Right atrium auricular region (tissue), 2 donors: ENCODE data around the gene RGMA. TPM values are rescaled to one million over a fixed set of nuclear protein-coding genes. Genes with fewer than 3 reads are reported as not detected.

Experiments
- DNase-seq: peaks from one replicate; pipeline ENCODE4 v3.0.0-alpha.2; 2019; ENCODE audit warnings: low spot score
- H3K27ac ChIP-seq, 2 donors: fragments of 200-600 bp; sonication (generic); 1 replicate in 1 of 2; 2 replicates in 1 of 2; pipeline ENCODE4 v1.5.1; 2016 to 2019
- H3K27me3 ChIP-seq, 2 donors: fragments of 200-600 bp; sonication (generic); one replicate each; pipeline versions ENCODE4 v1.5.1 to v1.6.0; 2017 to 2019
- H3K36me3 ChIP-seq: fragments of 200-600 bp; sonication (generic); one replicate; pipeline ENCODE4 v1.5.1; 2016
- H3K4me1 ChIP-seq, 2 donors: fragments of 200-600 bp; sonication (generic); one replicate each; pipeline versions ENCODE4 v1.5.1 to v1.6.0; 2017 to 2019
- H3K4me3 ChIP-seq, 2 donors: fragments of 200-600 bp; sonication (generic); 1 replicate in 1 of 2; 2 replicates in 1 of 2; pipeline ENCODE4 v1.5.1; 2017 to 2019; ENCODE audit warnings: mild to moderate bottlenecking in 1 of 2, moderate library complexity in 1 of 2
- H3K9me3 ChIP-seq, 2 donors: fragments of 200-600 bp; sonication (generic); one replicate each; pipeline ENCODE4 v1.5.1; 2019
- CTCF ChIP-seq, 2 donors: fragments of 200-600 bp; sonication (generic); IDR thresholded peaks; one replicate each; pipeline ENCODE4 v1.5.1; 2019; ENCODE audit warnings: antibody characterized with exemption in 2 of 2
- total RNA-seq, 2 donors: library from RNA; depleted of rRNA; stranded (reverse); fragments of >200 nt; gene quantifications; one replicate each; pipeline ENCODE4 v1.1.0, GENCODE V29; 2016

The RGMA gene
- total RNA-seq, 2 donors from 2014 or later, result 7.2 to 9.9 TPM

- Histone ChIP-seq H3K4me3 (no peak overlapping the region), H3K36me3 (no peaks in the 10 kb centered on the region), H3K9me3 (no peaks in the 10 kb centered on the region), H3K27ac (no peak overlapping the region), H3K27me3 (no peaks in the 10 kb centered on the region), H3K4me1 (peaks cover 0 to 28% of the 10 kb centered on the region in 2 donors)
- TF ChIP-seq CTCF (IDR thresholded peaks at IDR 0.05), result no peak
- DNase-seq, result no peak
Observed at GRCh38 chr15:93074599-93074998, 14.4 kb downstream of the RGMA start.

- Histone ChIP-seq H3K27me3 (no peaks in the 10 kb centered on the region), H3K27ac (peak overlapping the region; percentile 57 to 72), H3K36me3 (no peaks in the 10 kb centered on the region), H3K4me1 (peaks cover 0 to 28% of the 10 kb centered on the region in 2 donors), H3K9me3 (no peaks in the 10 kb centered on the region), H3K4me3 (peak overlapping the region; percentile 60 to 67)
- no peak for TF ChIP-seq CTCF (IDR thresholded peaks at IDR 0.05)
- no peak for DNase-seq
Observed at GRCh38 chr15:93073465-93073952, 15.5 kb downstream of the RGMA start.

GRCh38 chr15:93072411-93073394 is 16.3 kb downstream of the RGMA start:
- no peaks in the 10 kb centered on the region for H3K36me3 ChIP-seq
- peak overlapping the region; percentile 60 to 67 for H3K4me3 ChIP-seq
- H3K4me1 ChIP-seq, result peaks cover 0 to 33% of the 10 kb centered on the region in 2 donors
- TF ChIP-seq CTCF (IDR thresholded peaks at IDR 0.05), result peak in 1 of 2 donors; percentile 34
- no peaks in the 10 kb centered on the region for H3K9me3 ChIP-seq
- H3K27me3 ChIP-seq, result no peaks in the 10 kb centered on the region
- DNase-seq, result peak; percentile 72
- H3K27ac ChIP-seq, result peak overlapping the region; percentile 77 to 81

- H3K4me1 ChIP-seq, result peaks cover 0 to 40% of the 10 kb centered on the region in 2 donors
- peak overlapping the region; percentile 77 to 81 for H3K27ac ChIP-seq
- peak overlapping the region; percentile 60 to 67 for H3K4me3 ChIP-seq
- no peak for TF ChIP-seq CTCF (IDR thresholded peaks at IDR 0.05)
- no peaks in the 10 kb centered on the region for H3K9me3 ChIP-seq
- DNase-seq, result no peak
- H3K36me3 ChIP-seq, result no peaks in the 10 kb centered on the region
- no peaks in the 10 kb centered on the region for H3K27me3 ChIP-seq
Observed at GRCh38 chr15:93072011-93072410, 17.0 kb downstream of the RGMA start.

- no peak for TF ChIP-seq CTCF (IDR thresholded peaks at IDR 0.05)
- Histone ChIP-seq H3K27me3 (no peaks in the 10 kb centered on the region), H3K4me1 (peaks cover 0 to 45% of the 10 kb centered on the region in 2 donors), H3K36me3 (no peaks in the 10 kb centered on the region), H3K27ac (peak overlapping the region; percentile 77 to 81), H3K9me3 (no peaks in the 10 kb centered on the region), H3K4me3 (peak overlapping the region; percentile 60 to 67)
- no peak for DNase-seq
Observed at GRCh38 chr15:93071469-93071936, 17.5 kb downstream of the RGMA start.
